SK-N-SH (cell line): ENCODE data around the gene TWF2. TPM values are rescaled to one million over a fixed set of nuclear protein-coding genes. Genes with fewer than 3 reads are reported as not detected.

Experiments used
- CTCF ChIA-PET: fragments of 300-600, 350-600 bp; formaldehyde crosslinking; extraction: SDS; loops from one replicate; lab custom pipeline; 2021; lab: Yijun Ruan, JAX
- POLR2A ChIA-PET: fragments of 350-600 bp; sonication (Branson Sonifier 250); formaldehyde crosslinking; extraction: SDS; loops from one replicate; lab custom pipeline; 2020; ENCODE audit warnings: antibody characterized with exemption, inconsistent platforms; lab: Yijun Ruan, JAX
- DNase-seq: peaks from one replicate; pipeline ENCODE4 v3.0.0; 2012
- H2AFZ ChIP-seq: fragments of 200-600 bp; sonication (generic); 2 replicates; pipeline ENCODE4 v1.8.1; 2016; ENCODE audit warnings: antibody characterized with exemption, mild to moderate bottlenecking, low read depth
- H3F3A ChIP-seq: fragments of 200-600 bp; sonication (generic); replicated peaks from 2 replicates; pipeline ENCODE3; 2016; ENCODE audit warnings: antibody characterized with exemption, mild to moderate bottlenecking; ENCODE audit not compliant: insufficient read depth
- H3K27ac ChIP-seq, 2 experiments: fragments of 200-500 bp in 1 of 2; fragments of 200-600 bp in 1 of 2; sonication (Bioruptor generic) in 1 of 2; sonication (generic), shearing (Covaris generic) in 1 of 2; 2 replicates each; pipeline versions ENCODE4 v1.5.1 to v1.6.1; 2014 to 2016; ENCODE audit warnings: low read depth in 2 of 2, inconsistent platforms in 1 of 2, low read length in 1 of 2, mild to moderate bottlenecking in 1 of 2, mixed read lengths in 1 of 2
- H3K27me3 ChIP-seq: fragments of 200-600 bp; sonication (generic), shearing (Covaris generic); 2 replicates; pipeline ENCODE4 v1.6.1; 2016; ENCODE audit warnings: mixed run types; ENCODE audit not compliant: insufficient read depth
- H3K36me3 ChIP-seq, 2 experiments: fragments of 200-500 bp in 1 of 2; fragments of 200-600 bp in 1 of 2; sonication (Bioruptor generic) in 1 of 2; sonication (generic) in 1 of 2; replicated peaks in 1 of 2; 2 replicates each; pipeline versions ENCODE3 to v1.5.1; 2014 to 2016; ENCODE audit warnings: low read length in 1 of 2, mild to moderate bottlenecking in 1 of 2; ENCODE audit not compliant: insufficient read depth in 2 of 2, control insufficient read depth in 1 of 2
- H3K4me1 ChIP-seq, 2 experiments: fragments of 200-500 bp in 1 of 2; fragments of 200-600 bp in 1 of 2; sonication (Bioruptor generic) in 1 of 2; sonication (generic), shearing (Covaris generic) in 1 of 2; 2 replicates each; pipeline versions ENCODE4 v1.5.1 to v1.6.1; 2014 to 2016; ENCODE audit warnings: low read depth in 1 of 2, low read length in 1 of 2, mixed run types in 1 of 2; ENCODE audit not compliant: insufficient read depth in 2 of 2, control insufficient read depth in 1 of 2
- H3K4me2 ChIP-seq: fragments of 200-600 bp; sonication (generic), shearing (Covaris generic); 2 replicates; pipeline ENCODE4 v1.6.1; 2017; ENCODE audit warnings: mixed run types
- H3K4me3 ChIP-seq, 2 experiments: fragments of 200-500 bp in 1 of 2; fragments of 200-600 bp in 1 of 2; sonication (Bioruptor generic) in 1 of 2; sonication (generic), shearing (Covaris generic) in 1 of 2; 2 replicates each; pipeline versions ENCODE4 v1.5.1 to v1.8.1; 2014 to 2016; ENCODE audit warnings: low read depth in 2 of 2, inconsistent platforms in 1 of 2, low read length in 1 of 2, mild to moderate bottlenecking in 1 of 2, mixed read lengths in 1 of 2, moderate library complexity in 1 of 2
- H3K79me2 ChIP-seq: fragments of 200-600 bp; sonication (generic); 2 replicates; pipeline ENCODE4 v1.8.1; 2017; ENCODE audit warnings: mild to moderate bottlenecking; ENCODE audit not compliant: insufficient read depth
- H3K9ac ChIP-seq: fragments of 200-600 bp; sonication (generic); 2 replicates; pipeline ENCODE4 v1.6.1; 2017; ENCODE audit warnings: mixed run types
- H3K9me2 ChIP-seq: fragments of 200-600 bp; sonication (generic); 2 replicates; pipeline ENCODE4 v1.6.1; 2017; ENCODE audit warnings: mixed run types
- H3K9me3 ChIP-seq: fragments of 200-600 bp; sonication (generic); 2 replicates; pipeline ENCODE4 v1.6.1; 2017; ENCODE audit warnings: mixed run types, mild to moderate bottlenecking, moderate library complexity
- H4K20me1 ChIP-seq: fragments of 200-600 bp; sonication (generic); 2 replicates; pipeline ENCODE4 v1.6.1; 2017; ENCODE audit warnings: mild to moderate bottlenecking, mixed run types; ENCODE audit not compliant: insufficient read depth
- CHD2 ChIP-seq: fragments of 150-350 bp; IDR thresholded peaks from 2 replicates; pipeline ENCODE4 v1.6.1; 2018; ENCODE audit warnings: low read length; ENCODE audit not compliant: partially characterized antibody
- FOXJ3 ChIP-seq: sonication (generic); formaldehyde crosslinking; IDR thresholded peaks from 2 replicates; pipeline ENCODE4 v1.5.1; 2020; ENCODE audit warnings: mild to moderate bottlenecking, missing genetic modification reagents
- IRF3 ChIP-seq: fragments of 150-350 bp; IDR thresholded peaks from 2 replicates; pipeline ENCODE4 v1.6.1; 2016; ENCODE audit warnings: mild to moderate bottlenecking, low read depth, low read length
- JUND ChIP-seq: IDR thresholded peaks from 2 replicates; pipeline ENCODE4 v1.4.0; 2012
- MEF2A ChIP-seq: IDR thresholded peaks from 2 replicates; pipeline ENCODE4 v1.4.0; 2012; ENCODE audit warnings: low read depth, borderline replicate concordance
- MXI1 ChIP-seq: IDR thresholded peaks from 2 replicates; pipeline ENCODE4 v1.6.1; 2012; ENCODE audit warnings: mild to moderate bottlenecking, low read depth, low read length, improper control_type of control experiment
- NFIC ChIP-seq: IDR thresholded peaks from 2 replicates; pipeline ENCODE4 v1.4.0; 2012; ENCODE audit warnings: borderline replicate concordance
- PBX3 ChIP-seq: IDR thresholded peaks from 2 replicates; pipeline ENCODE4; 2012
- POLR2AphosphoS5 ChIP-seq: IDR thresholded peaks from 2 replicates; pipeline ENCODE4 v1.6.1; 2012; ENCODE audit warnings: low read depth, low read length
- RCOR1 ChIP-seq: fragments of 150-350 bp; IDR thresholded peaks from 2 replicates; pipeline ENCODE4 v1.6.1; 2017; ENCODE audit warnings: antibody characterized with exemption, low read length
- REST ChIP-seq: IDR thresholded peaks from 2 replicates; pipeline ENCODE4 v1.6.1; 2012; ENCODE audit warnings: mild to moderate bottlenecking, low read depth, low read length, moderate library complexity
- SIN3A ChIP-seq: IDR thresholded peaks from 2 replicates; pipeline ENCODE4 v1.6.1; 2012; ENCODE audit warnings: low read depth, mild to moderate bottlenecking, low read length, moderate library complexity, borderline replicate concordance
- TAF1 ChIP-seq: IDR thresholded peaks from 2 replicates; pipeline ENCODE4 v1.6.1; 2012; ENCODE audit warnings: low read depth, mild to moderate bottlenecking, low read length, moderate library complexity, borderline replicate concordance
- YY1 ChIP-seq: IDR thresholded peaks from 2 replicates; pipeline ENCODE4 v1.4.0; 2012; ENCODE audit warnings: low read depth, mild to moderate bottlenecking
- WGBS: methylation state at CpG from one replicate; pipeline ENCODE4 v1.1.6; 2017; ENCODE audit warnings: low lambda C conversion rate; 5-methylcytosine and 5-hydroxymethylcytosine counted together
- polyA plus RNA-seq, 3 experiments: library from polyadenylated mRNA; depleted of rRNA; stranded (reverse); fragments of >200 nt; gene quantifications; 2 replicates each; pipeline ENCODE4 v1.2.3, GENCODE V29; 2012

The TWF2 gene
- polyA plus RNA-seq, 1 of the 3 experiments (the other 2 are of a cell fraction): 188 TPM

- Histone ChIP-seq H3K36me3 (no peaks in the 10 kb centered on the region), H3K9me3 (no peaks in the 10 kb centered on the region), H3K4me3 (no peak overlapping the region), H3F3A (no peaks in the 10 kb centered on the region), H3K27ac (no peak overlapping the region), H3K9me2 (no peaks in the 10 kb centered on the region), H3K4me2 (no peak overlapping the region), H4K20me1 (no peaks in the 10 kb centered on the region), H2AFZ (no peak overlapping the region), H3K79me2 (no peaks in the 10 kb centered on the region), H3K9ac (no peak overlapping the region), H3K27me3 (no peaks in the 10 kb centered on the region), H3K4me1 (peaks cover 0 to 2% of the 10 kb centered on the region in 2 experiments; a peak in 1 of 4 replicates)
- no peak for DNase-seq
- CTCF ChIA-PET: interaction anchor here (0.6 to 1.4 kb wide), 3 partner anchors 10 to 50 kb away, joined by 3 to 4 read pairs (median 3); no protein-coding TSS in a partner anchor
- TF ChIP-seq RCOR1: no peak
- WGBS: 78% methylated on average over 4 of the region's 4 CpGs
- POLR2A ChIA-PET: no interaction called here
Measured at GRCh38 chr3:52182691-52183090, 56.3 kb downstream of the TWF2 start.

- Histone ChIP-seq H3K4me1 (peaks cover 0 to 4% of the 10 kb centered on the region in 2 experiments; a peak in 1 of 4 replicates), H3K9me3 (no peaks in the 10 kb centered on the region), H3K9ac (no peak overlapping the region), H2AFZ (no peak overlapping the region), H3K4me2 (no peak overlapping the region), H3K27ac (no peak overlapping the region), H3K4me3 (no peak overlapping the region), H3K27me3 (no peaks in the 10 kb centered on the region), H3F3A (no peaks in the 10 kb centered on the region), H3K9me2 (no peaks in the 10 kb centered on the region), H3K36me3 (no peaks in the 10 kb centered on the region), H4K20me1 (no peaks in the 10 kb centered on the region), H3K79me2 (no peaks in the 10 kb centered on the region)
- 74% methylated on average over 3 of the region's 5 CpGs for WGBS
- ChIA-PET POLR2A (no interaction called here), CTCF (no interaction called here)
- DNase-seq: no peak
- TF ChIP-seq MEF2A (no peak), MXI1 (no peak)
- TF ChIP-seq, all 33 proteins: peak for 0
Measured at GRCh38 chr3:52182196-52182595, 56.8 kb downstream of the TWF2 start.

GRCh38 chr3:52181543-52181942 lies 57.4 kb downstream of the TWF2 start:
- Histone ChIP-seq H3K9me3 (no peaks in the 10 kb centered on the region), H3K4me2 (no peak overlapping the region), H3K27ac (no peak overlapping the region), H3K36me3 (no peaks in the 10 kb centered on the region), H2AFZ (no peak overlapping the region), H3K9me2 (no peaks in the 10 kb centered on the region), H3K9ac (no peak overlapping the region), H3K79me2 (no peaks in the 10 kb centered on the region), H4K20me1 (no peaks in the 10 kb centered on the region), H3K4me1 (peaks cover 0 to 10% of the 10 kb centered on the region in 2 experiments; a peak in 1 of 4 replicates), H3K27me3 (no peaks in the 10 kb centered on the region), H3F3A (no peaks in the 10 kb centered on the region), H3K4me3 (no peak overlapping the region)
- no peak for DNase-seq
- WGBS: 63% methylated on average over 2 of the region's 4 CpGs
- TF ChIP-seq POLR2AphosphoS5 (no peak), REST (no peak), YY1 (no peak), FOXJ3 (no peak), JUND (no peak), CHD2 (no peak), NFIC (no peak), IRF3 (no peak), PBX3 (no peak), MXI1 (no peak), SIN3A (no peak), TAF1 (no peak)
- CTCF ChIA-PET: interaction anchor here (0.7 to 1.5 kb wide), 2 partner anchors 158 to 181 kb away, joined by 3 to 5 read pairs; no protein-coding TSS in a partner anchor
- POLR2A ChIA-PET: no interaction called here
